Hindlimb muscle (tissue), 1 donor: Measurements from ENCODE around the gene JPT1. TPM values are rescaled to one million over a fixed set of nuclear protein-coding genes. Genes with fewer than 3 reads are reported as not detected.
A peak's percentile ranks its signal among the peaks of the same experiment; 100 is the strongest.

Experiments used
- DNase-seq: peaks from one replicate; pipeline ENCODE4 v3.0.0-alpha.2; 2013
- polyA plus RNA-seq: library from polyadenylated mRNA; unstranded; fragments of 120-200 nt; gene quantifications from one replicate; pipeline ENCODE4 v1.2.1, GENCODE V29; 2013; ENCODE audit not compliant: insufficient read length

The JPT1 gene
- polyA plus RNA-seq, 1 donor: 374 TPM

GRCh38 chr17:75103601-75104554 is 50.4 kb downstream of the JPT1 start:
- DNase-seq: no peak

- DNase-seq: no peak
These were observed 51.9 kb downstream of the JPT1 start for GRCh38 chr17:75102385-75102821.

GRCh38 chr17:75099881-75100595 is 54.3 kb downstream of the JPT1 start:
- no peak for DNase-seq

GRCh38 chr17:75098861-75099260 is 55.5 kb downstream of the JPT1 start:
- no peak for DNase-seq

GRCh38 chr17:75097865-75098264 is 56.4 kb downstream of the JPT1 start:
- DNase-seq: no peak

- peak; percentile 48 for DNase-seq
These were observed 58.2 kb downstream of the JPT1 start for GRCh38 chr17:75096082-75096625.

GRCh38 chr17:75094871-75095399 is 59.4 kb downstream of the JPT1 start:
- no peak for DNase-seq

- no peak for DNase-seq
These were observed 60.7 kb downstream of the JPT1 start for GRCh38 chr17:75093548-75094158.

GRCh38 chr17:75091855-75092327 is 62.4 kb downstream of the JPT1 start:
- no peak for DNase-seq

GRCh38 chr17:75090871-75091854 is 63.1 kb downstream of the JPT1 start:
- no peak for DNase-seq

GRCh38 chr17:75088465-75089417 is 65.6 kb downstream of the JPT1 start:
- DNase-seq: no peak

GRCh38 chr17:75087558-75088453 is 66.5 kb downstream of the JPT1 start, which contains the start of gene SLC16A5:
Gene SLC16A5 (plus strand): TSS chr17:75087954. CDS start chr17:75093637, 5,683 bp downstream.
- peak; percentile 77 for DNase-seq

- DNase-seq: no peak
These were observed 67.1 kb downstream of the JPT1 start for GRCh38 chr17:75087182-75087557.

GRCh38 chr17:75086496-75087181 is 67.7 kb downstream of the JPT1 start:
- DNase-seq: no peak
